ENCODE measurements around the gene GNAZ.

DNA sequence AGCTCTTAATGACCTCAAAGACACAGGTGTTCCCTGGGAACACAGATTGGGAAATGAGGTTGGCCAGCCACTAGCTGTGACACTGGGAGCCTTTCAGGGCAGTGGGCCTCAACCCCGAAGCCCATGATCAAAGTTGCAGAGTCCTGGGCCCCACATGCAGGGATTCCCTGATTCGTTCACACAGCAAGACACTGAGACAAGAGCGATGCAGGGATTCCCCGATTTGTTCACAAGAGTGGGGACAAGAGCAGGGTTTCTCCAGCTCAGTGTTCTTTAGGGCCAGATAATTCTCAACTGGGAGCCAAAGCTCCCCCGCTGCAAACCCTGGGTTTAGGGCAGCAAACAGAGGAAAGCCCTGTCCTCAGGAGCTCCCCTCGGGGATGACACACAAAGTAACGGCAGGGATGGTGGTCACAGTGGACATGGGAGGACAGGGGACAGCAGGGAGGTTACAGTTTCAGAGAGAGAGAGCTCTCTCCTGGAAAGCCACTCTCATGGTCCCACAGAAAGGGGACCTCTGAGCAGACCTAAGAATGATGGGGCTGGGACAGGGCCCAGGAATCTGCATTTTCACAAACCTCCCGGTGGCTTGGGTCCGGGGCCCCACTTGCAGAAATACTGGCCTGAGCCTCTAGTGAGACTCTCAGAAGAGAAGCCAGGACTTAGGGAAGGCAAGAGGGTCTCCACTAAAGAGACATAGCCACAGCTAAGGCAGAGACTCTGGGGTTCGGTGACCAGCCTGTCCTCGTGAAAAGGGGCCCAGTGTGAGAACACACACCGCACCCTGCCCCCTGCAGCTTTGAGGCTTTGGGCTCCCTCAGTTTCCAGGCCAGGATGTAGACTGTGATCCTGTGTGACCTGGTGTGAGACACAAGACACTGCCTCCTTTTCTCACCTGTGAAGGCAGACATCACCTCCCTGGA, 7.4 kb upstream of the GNAZ start:
- TF ChIP-seq POLR2AphosphoS5 (IDR thresholded peaks at IDR 0.05; ENCODE audit: borderline replicate concordance, low read depth, low read length) (no peak), EZH2 (IDR thresholded peaks at IDR 0.05) (no peak), FOXP2 (optimal IDR thresholded peaks at IDR 0.05; ENCODE audit: control extremely low read depth, extremely low read length, insufficient read depth) (no peak)
